ENCODE results near the gene NKAIN2.

NKAIN2 gene

DNA sequence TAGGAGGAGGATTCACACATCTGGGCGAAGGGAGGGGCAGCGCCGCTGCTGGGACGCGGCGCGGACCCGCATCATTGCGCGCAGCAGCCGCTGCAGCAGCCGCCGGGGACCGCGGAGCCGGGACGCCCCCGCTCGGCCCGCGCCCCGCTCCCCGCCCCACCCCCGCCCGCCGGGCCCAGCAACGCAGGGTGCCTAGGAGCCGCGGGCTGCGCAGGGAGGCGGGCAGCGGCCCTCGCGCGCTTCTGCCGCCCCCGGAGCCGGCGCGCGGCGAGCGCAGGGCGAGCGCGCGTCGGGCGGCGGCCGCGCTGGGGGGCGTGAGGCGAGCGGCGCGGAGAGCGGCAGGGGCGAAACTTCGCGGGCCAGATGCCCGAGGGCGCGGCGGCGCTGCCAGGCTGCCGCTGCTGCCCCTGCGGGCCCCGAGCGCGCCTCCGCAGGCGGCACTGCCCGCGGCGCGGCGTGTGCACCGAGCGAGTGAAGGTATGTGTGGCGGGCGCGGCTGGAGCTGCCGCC, at the start of gene NKAIN2:
Gene NKAIN2, plus strand, starts transcription at position 362 of the 510 bp plus-strand sequence.
- no peak for DNase-seq

DNA sequence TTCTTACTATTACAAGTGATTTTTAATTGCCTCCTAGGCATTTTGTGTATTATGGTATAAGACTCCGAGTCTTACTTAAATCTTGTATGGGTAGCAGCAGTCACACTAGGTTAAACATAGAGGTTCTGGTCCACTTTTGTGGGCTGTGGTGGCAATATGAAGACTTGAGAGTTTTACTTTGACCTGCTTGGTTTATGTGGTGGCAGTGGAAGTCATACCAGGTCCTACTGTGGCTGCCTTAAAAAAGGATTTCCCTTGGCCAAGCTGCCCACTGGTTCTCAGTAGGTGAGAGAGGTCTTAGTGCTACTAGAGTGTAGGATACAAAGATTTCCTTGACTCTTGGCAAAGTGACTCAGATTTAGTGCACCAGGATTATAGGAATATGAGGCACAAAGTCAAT, 44.2 kb upstream of the NKAIN2 start:
- DNase-seq: no peak

DNA sequence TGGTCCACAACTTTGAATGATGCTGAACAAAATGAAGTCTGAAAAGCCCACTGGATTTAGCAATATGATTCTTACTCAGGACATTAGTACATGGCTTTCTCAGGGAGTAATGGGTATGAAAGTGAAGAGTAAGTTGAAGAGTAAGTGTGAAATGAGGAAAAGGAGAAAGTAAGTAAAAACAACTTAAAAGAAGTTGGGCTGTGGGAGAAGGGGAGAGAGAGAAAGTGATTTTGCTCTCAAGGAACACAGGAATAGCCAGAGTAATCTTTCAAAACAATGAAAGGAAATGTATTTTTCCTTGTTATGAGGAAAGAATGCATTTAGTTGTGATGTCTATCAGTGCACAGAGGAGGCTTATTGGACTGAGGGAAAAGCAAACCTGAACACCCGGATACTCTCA, 39.8 kb upstream of the NKAIN2 start:
- no peak for DNase-seq

DNA sequence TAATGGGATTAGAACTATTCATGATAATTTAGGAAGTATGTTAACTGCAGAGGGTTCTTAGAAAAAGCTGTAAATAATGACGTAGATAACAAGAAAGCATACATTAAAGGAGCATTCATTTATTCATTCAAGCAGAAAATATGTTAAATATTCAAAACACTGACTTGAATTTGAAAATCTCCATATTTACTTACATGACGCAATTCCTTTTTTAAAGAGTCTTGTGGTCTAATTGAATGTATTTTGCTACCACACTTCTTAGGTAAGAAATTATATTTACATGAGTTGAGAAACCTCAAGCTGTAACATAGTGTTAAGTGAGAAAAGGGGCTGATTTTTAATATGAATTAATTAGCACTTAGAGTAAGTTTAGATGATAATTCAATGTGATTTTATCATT, 38.9 kb upstream of the NKAIN2 start:
- DNase-seq: no peak

DNA sequence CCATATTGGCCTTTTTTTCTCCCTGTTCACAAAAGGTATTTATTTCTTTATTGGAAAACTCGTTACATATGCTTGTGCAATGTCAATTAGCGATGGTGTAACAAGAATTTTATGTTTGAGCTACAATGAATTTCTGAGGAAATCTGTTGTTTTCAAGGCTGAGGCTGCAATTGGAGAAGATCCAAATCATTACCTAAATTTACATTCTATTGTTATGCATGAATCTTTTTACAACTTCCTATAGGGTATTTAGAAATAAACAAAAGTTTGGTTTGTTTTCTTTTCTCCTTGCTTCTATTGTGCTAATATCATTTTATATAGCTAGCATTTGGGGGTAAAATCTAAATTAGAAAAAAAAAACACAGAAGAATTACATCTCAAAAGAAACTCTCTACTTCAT, 34.7 kb upstream of the NKAIN2 start:
- DNase-seq: no peak

DNA sequence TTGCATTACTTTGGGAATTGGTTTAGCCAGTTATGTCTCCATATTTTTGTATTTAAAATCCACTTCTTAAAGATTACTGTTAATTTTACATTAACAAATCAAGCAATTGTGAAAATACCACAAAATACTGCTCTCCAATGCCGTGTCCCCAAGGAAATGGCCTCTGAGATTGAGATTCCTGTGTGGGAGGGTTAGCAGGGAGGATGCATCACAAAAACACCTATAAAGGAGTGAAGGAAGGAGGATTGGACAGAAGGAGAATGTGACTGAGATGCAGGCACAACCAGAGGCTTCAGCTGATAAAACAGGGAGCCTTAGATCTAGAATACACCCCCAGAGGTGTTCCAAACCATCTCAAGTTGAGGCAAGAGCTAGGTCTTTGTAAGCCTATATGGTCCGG, 34.2 kb upstream of the NKAIN2 start:
- DNase-seq: no peak

DNA sequence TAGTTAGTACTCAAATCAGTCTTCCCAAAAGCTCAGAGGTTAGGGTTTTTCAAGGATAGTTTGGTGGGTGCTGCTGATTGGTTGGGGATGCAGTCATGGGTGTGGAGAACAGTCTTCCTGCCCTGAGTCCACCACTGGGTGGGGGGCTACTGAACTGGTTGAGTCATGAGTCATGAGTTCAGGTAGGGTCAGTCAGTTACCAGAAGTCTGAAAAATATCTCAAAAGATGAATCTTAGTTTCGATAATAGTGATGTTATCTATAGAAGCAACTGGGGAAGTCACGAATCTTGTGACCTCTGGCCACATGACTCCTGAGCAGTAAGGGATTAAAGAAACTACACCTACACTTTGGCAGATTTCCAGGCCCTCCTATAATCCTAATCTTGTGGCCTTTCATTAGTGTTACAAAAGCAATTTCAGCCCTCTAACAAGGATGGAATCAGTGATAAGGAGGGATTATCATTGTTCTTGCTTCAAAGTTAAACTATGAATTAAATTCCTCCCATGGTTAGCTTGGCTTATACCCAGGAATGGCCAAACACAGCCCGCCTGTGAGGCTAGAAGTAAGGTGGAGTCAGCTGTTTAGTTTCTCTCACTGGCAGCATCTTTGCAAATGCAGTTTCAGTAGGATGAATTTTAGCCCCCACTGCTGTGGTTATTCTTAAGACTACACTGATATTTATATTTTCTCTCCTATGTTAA, 33.3 kb upstream of the NKAIN2 start:
- no peak for DNase-seq

DNA sequence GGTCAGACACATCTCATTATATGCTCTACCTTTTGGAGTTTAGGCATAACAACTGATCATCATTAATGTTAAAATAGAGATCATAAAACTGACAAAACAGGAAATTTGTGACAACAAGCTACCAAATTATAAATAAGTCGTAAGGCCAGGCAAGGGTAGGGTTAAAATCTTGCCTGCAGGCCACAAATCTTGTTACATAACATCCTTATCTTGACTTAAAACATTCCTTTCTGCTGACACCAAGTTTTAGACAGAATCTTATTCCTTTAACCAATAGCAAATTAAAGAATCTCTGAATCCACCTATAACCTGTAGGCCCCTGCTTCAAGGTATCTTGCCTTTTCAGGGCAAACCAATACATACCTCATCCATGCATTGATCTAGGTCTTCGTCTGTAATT, 32.5 kb upstream of the NKAIN2 start:
- DNase-seq: no peak

DNA sequence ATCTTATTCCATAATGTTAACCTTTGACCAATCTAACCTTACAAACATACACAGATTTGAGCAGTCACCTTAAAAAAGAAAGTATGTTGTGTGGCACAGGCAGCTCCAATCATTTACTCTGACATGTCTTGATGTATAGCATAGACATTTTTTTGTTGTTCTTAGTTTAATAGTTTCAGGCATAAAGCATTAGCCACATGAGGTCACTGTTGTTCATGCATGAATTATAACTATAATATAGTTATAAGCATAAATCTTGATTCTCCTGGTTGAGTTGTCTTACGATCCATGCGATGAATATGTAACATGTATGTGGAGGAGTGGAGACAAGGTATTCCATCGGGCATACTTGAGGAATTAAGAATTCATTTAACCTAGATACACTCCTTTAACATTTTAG, 26.1 kb upstream of the NKAIN2 start:
- DNase-seq: no peak

DNA sequence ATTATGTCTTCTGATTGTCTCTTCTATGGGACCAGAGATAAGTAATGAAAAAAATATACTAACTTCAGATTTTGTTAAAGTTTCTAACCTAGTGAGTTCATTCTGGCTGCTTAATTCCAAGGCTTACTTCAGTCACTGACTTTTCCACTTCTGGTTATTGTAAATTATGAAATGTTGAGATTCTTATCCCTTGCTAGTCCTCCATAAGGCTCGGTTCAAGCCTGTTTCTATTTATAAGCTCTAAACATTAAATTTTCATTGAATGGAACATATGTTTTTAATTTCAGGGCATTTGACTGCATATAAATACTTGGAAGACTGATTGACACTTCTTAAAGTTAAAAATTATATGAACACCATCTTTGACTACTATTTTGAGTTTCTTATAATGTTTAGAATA, 23.6 kb upstream of the NKAIN2 start:
- DNase-seq: no peak

DNA sequence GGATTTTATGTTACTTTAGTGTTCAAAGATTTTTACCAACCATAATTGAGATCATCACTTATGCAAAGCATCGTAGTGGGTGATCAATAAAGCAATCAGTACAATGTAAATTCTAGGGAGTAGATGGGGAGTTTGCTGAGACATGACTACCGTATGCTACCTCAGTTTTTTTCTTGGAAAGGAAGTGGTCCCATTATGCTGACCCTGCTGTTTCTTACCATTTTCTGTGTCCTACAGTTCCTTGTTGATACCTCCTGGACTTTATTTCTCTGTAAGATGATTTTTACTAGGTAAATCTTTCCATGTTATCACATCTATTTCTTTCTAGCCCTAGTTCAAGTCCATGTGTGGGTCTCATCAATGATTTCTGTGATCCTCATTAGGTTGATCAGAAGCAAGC, 19.3 kb upstream of the NKAIN2 start:
- DNase-seq: no peak

DNA sequence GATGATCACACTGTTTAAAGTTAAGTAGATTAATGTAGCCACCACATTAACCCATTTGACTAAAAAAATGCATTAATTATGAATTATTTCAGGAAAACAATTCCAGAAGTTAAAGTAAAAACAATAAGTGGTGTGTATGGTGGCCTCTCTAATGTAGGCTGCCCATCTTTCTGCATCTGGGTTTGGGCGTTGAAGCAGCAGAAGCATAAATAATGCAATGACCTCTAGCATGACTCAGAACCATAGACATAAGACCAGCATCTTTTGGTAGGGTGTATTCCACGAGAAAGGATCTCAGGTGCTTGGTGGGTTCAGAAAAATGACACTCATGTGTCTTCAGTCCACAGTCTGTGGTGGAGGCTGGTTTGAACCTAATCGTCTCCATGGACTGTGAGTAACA, 18.6 kb upstream of the NKAIN2 start:
- DNase-seq: no peak

DNA sequence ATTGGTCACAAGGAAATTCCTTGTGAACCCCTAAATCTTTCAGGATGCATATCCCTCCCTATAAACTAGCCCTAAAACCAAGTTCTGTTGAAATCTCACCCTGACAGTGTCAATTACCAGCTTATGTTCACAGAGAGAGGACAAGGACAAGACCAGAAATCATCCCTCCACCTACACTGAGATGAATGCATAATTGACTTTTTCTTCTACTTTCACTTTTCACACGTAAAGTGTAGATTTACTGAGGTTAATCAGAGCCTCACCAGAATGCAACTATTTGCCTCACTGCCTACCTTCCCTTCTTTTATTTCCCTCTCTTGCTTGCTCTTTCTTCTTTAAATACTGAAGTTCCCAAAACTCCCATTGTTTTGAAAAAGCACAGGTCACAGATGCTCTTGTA, 15.3 kb upstream of the NKAIN2 start:
- no peak for DNase-seq

DNA sequence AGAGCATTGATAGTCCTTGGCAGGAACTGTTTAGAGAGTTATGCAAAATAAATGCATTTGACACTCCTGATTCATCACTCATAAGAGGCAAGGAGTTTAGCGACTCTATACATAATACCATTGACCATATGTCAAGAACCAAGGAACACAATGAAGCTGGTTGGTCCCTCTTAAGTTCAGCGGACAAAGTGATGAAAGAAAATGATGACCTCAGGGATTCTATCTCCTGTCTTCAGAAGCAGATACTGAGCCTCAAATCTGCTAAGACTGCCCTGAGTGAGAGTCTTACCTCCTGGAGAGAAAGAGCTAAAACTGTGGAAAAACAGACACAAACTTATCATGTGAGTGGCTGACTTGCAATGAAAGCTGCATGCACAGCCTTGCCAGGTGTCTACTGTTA, 9.5 kb upstream of the NKAIN2 start:
- no peak for DNase-seq

DNA sequence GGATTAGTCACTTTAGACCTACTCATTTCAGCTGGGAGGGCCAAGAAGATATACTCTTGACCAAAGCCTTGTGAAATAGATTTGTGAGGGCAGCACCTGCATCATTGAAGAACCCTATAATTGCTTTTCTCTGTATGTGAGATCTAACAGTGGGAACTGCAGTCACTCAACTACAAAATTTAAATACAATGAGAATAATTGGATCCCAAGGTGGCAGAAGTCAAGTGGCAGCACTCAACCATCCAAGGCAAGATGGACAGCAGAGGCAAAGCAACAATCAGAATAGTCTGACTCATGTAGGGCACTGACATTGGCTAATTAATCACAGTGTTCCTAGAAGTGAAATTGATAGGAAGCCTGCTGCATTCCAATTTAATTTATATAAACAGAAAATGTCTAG, 8.9 kb upstream of the NKAIN2 start:
- no peak for DNase-seq

DNA sequence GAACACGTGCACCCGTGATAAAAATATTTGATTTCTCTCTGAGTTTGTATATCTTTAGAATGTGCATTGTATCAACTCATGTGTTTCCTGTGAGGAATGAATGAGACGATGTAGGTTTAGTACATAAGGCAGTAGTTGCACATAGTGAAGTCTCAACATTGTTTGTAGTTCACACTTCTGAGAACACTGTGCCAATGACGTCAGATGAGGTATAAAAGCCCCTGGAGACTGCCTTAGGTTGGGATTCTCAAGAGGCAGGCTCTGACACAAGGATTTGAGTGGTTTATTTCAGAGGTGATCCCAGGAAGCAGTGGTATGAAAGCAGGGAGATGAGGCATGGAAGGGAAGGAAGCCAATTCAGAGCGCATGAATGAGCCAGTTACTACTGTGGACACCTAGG, 2.6 kb upstream of the NKAIN2 start:
- no peak for DNase-seq

DNA sequence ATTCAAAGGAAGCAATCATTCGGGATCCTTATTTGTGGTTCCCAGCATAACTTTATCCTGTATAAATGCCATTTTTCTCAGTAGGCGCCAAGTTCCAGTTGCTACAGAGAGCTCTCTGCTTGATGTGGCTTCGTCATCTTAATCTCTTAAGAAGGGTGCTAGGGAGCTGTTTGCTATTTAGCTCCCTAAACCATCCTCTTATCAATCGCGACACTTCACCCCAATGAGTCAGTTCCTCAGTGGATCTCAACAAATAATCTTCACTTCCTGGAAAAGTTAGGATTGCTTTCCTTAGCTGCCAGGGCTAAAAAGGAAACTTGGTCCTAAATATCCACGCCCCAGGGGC, 1.3 kb upstream of the NKAIN2 start:
- no peak for DNase-seq

DNA sequence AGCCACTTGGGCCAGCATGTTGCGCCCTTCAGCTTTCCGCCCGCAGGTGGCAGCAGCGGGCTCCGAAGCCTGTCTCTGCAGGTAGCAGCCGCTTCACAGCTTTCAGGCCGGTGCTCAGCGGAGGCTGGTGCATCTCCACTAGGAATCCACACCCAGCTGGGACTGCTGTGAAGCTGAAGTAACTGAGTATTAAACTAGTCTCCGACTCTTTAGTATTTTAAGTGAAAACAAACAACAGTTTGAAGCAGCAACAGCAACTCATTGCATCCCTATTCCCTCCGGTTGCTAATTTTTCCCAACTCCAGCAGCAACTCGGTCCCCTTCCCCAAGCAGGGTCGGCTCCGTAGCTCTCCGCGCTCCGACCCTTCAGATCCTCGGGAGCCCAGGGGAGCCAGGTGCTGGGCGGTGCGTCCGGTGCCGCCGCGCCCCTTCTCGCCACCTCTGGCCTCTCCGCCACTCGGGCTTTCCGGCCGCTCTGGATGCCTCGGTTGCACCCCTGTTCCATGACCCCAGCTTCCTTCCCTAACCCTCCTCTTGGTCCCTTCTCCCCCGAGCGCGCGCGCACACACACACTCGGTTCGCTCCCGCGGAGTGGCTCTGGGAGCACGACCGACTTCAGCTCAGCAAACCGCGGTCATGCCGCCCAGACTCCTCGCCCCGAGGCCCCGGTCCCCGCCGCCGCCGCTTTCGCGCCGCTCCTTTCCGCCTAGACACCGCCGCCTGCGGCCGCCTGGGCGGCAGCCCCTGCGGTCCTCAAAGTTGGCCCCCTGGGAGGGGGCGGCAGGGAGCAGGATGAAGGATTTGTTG, 765 bp upstream of the NKAIN2 start:
- peak; percentile 42 to 48 for DNase-seq

DNA sequence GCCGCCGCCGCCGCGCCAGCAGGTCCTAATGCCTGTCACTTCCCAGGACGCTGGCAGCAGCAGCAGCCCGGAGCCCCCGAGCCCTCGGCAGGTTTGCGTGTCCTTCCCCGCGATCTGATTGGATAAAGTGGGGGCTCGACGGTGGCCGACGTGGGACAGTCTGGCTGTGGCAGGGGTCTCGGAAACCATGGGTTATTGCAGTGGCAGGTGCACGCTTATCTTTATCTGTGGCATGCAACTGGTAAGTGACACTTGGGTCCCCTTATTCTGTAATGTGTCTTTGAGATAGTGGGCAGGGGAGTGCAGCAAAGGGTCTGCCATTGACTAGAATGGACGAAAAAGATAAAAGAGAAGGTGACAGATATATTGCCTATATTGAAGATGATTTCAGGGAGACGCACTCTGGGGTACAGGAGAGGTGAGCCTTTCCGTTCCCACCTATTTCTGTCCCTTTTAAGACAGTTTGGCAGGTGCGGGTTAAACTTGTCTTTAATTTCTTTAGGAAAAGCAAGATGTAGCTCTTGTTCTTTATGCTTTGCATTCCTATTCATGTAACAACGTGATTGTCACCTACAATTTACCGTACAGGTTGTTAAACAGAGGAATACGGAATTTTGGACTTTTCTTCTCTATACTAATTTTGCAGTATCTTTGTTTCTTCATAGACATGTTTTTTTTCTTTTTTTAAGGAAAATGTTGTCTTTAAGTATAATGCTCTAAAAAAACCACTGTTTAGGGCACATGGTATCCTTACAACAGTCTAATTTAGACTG, 535 bp downstream of the NKAIN2 start:
- no peak for DNase-seq

DNA sequence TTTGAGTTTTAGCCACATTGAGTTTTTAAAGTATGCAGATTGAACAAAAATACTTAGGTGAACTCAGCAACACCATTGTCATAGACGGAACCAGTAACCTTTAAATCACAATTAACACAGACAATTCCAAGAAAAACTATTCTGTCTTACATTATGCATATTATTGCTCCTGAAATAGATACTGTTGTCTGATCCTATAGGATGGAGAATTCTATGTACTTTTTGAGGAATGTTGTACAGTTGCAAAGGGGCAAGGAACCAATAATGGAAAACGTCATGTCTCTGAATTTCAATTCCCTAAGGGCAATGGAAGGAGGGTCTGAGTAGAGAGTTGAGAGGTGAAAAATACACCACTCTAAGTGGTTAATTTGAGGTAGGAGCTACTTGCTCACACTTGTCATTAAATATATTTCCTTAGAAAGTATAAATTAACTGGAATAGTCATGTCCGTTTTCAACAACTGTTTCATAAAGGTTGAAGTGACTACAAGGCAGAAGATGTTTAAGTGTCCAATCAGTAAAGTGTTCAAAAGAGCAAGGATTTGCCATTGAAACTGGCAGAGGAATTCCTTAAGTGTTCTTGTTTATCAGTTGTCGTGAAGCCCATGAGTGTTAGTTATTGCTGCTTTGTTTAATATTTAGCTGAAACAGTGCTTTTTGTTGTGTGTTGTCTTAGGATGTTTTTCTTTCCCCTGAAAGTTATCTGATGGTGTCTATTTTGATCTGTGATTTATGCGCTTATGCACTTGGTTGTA, 1.3 kb downstream of the NKAIN2 start:
- DNase-seq: no peak

DNA sequence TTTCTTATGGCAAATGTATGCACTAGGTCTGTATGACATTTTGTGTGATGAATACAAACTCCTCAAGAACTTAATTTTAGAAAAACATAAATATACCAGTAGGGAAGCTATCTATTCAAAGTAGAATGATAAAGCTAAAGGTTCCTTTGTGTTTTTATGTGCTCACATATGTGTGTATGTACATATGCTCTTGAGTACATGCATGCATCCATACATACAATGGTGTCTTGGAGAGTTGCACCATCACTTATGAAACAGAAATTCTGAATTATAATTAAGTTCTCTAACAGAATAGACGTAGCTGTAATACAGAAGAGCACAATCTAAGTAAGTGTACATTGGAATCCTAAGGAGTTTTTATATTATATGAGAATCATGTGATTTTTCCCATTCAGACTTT, 2.3 kb downstream of the NKAIN2 start:
- DNase-seq: no peak

DNA sequence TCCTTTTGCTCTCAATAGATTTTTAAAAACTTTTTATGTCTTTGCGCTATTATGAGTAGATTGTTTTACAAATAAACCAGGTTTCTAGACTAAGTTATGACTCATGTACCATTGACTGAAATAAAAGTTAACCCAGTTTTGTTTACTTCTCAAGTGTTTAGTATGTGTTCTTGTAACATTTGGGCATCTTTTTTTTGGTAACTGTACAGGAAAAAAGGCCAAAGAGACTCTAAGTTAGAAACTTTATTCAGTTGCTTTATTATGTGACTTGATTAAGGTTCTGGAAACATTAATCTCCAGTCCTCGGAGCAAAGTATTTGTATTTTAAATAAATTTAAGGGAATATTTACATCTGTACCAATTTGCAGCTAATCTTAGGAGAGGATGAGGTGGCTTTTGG, 2.9 kb downstream of the NKAIN2 start:
- DNase-seq: no peak

DNA sequence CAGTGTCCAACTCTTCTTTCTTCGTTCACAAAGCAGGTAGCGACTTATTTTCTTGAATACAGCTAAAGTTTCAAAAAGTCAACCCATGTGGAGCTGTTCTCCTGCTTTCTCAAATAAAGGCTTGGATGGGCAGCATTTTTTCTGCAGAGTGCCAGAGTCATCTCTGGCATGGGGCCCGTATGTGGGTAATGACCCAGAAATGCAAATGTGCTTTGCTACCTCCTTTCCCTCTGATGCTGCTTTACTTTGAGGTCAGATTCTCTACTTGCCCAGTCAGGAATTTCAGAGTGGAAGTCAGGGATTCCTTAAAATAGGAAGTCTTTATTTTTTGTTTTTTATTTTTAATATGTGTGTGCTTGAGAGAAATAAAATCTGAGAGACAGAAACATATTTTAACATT, 4.9 kb downstream of the NKAIN2 start:
- DNase-seq: no peak

Data from CD4-positive, alpha-beta T cell treated with Interferon alpha-2 for 1 hour (primary cell).